ENCODE data around the gene TNNC2.
A peak's percentile ranks its signal among the peaks of the same experiment; 100 is the strongest.

Gene TNNC2

GRCh38 chr20:45796337-45797065 lies 30.6 kb downstream of the TNNC2 start:
- Histone ChIP-seq H3K9me3 (ENCODE audit: insufficient read depth, low read depth, low read length) (no peaks in the 10 kb centered on the region), H3K27me3 (ENCODE audit: insufficient read depth, low read length) (no peaks in the 10 kb centered on the region), H3K4me3 (ENCODE audit: low read length) (no peak overlapping the region), H3K9ac (ENCODE audit: low read depth, low read length) (no peak overlapping the region), H3K27ac (ENCODE audit: low read length) (no peak overlapping the region), H3K4me1 (ENCODE audit: insufficient read depth, low read length) (peaks cover 7% of the 10 kb centered on the region; the same call in 1 of the 2 replicates), H3K36me3 (ENCODE audit: insufficient read depth, low read depth, low read length) (peaks cover 39% of the 10 kb centered on the region)

GRCh38 chr20:45792317-45793118 lies 34.6 kb downstream of the TNNC2 start:
- Histone ChIP-seq H3K4me3 (ENCODE audit: low read length) (peak overlapping the region; percentile 81), H3K9ac (ENCODE audit: low read depth, low read length) (peak overlapping the region; percentile 68; the same call in 1 of the 2 replicates), H3K4me1 (ENCODE audit: insufficient read depth, low read length) (peaks cover 4% of the 10 kb centered on the region; the same call in 1 of the 2 replicates)

DNA sequence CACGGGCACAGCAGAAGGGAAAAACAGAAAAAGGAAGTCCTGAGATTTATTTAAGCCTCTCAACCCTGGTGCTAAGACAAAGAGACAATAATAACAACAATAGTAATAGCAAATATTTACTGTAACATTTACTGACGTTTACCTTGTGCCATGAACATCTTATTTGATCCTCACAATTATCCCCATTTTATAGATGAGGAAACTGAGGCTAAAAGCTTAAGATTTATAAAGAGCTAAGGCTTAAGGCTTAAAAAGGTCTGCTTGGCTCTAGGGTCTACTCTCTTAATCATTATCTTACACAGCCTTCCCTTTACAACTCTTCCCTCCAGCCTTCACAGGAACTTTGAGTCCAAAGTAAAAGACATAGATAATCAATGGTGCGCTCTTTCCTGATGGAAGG lies 38.8 kb downstream of the TNNC2 start:
- Histone ChIP-seq H3K9ac (ENCODE audit: low read depth, low read length) (no peak overlapping the region), H3K27ac (ENCODE audit: low read length) (no peak overlapping the region), H3K27me3 (ENCODE audit: insufficient read depth, low read length) (no peaks in the 10 kb centered on the region), H3K9me3 (ENCODE audit: insufficient read depth, low read depth, low read length) (no peaks in the 10 kb centered on the region), H3K36me3 (ENCODE audit: insufficient read depth, low read depth, low read length) (no peaks in the 10 kb centered on the region), H3K4me1 (ENCODE audit: insufficient read depth, low read length) (peaks cover 4% of the 10 kb centered on the region; the same call in 1 of the 2 replicates), H3K4me3 (ENCODE audit: low read length) (no peak overlapping the region)

More at GRCh38 chr20:45792317-45793118, 34.6 kb downstream of the TNNC2 start:
- Histone ChIP-seq H3K36me3 (ENCODE audit: insufficient read depth, low read depth, low read length) (peaks cover 32% of the 10 kb centered on the region), H3K27ac (ENCODE audit: low read length) (peak overlapping the region; percentile 22), H3K27me3 (ENCODE audit: insufficient read depth, low read length) (no peaks in the 10 kb centered on the region), H3K9me3 (ENCODE audit: insufficient read depth, low read depth, low read length) (no peaks in the 10 kb centered on the region)

- Histone ChIP-seq H3K4me3 (ENCODE audit: low read length) (no peak overlapping the region), H3K9me3 (ENCODE audit: insufficient read depth, low read depth, low read length) (no peaks in the 10 kb centered on the region), H3K9ac (ENCODE audit: low read depth, low read length) (no peak overlapping the region), H3K27ac (ENCODE audit: low read length) (no peak overlapping the region), H3K4me1 (ENCODE audit: insufficient read depth, low read length) (no peaks in the 10 kb centered on the region), H3K36me3 (ENCODE audit: insufficient read depth, low read depth, low read length) (no peaks in the 10 kb centered on the region), H3K27me3 (ENCODE audit: insufficient read depth, low read length) (no peaks in the 10 kb centered on the region)
Observed at GRCh38 chr20:45783656-45784294, 43.3 kb downstream of the TNNC2 start.

- Histone ChIP-seq H3K36me3 (ENCODE audit: insufficient read depth, low read depth, low read length) (no peaks in the 10 kb centered on the region), H3K9me3 (ENCODE audit: insufficient read depth, low read depth, low read length) (no peaks in the 10 kb centered on the region), H3K4me1 (ENCODE audit: insufficient read depth, low read length) (no peaks in the 10 kb centered on the region), H3K27ac (ENCODE audit: low read length) (no peak overlapping the region), H3K4me3 (ENCODE audit: low read length) (no peak overlapping the region), H3K27me3 (ENCODE audit: insufficient read depth, low read length) (no peaks in the 10 kb centered on the region), H3K9ac (ENCODE audit: low read depth, low read length) (no peak overlapping the region)
Observed at GRCh38 chr20:45782890-45783289, 44.2 kb downstream of the TNNC2 start.

DNA sequence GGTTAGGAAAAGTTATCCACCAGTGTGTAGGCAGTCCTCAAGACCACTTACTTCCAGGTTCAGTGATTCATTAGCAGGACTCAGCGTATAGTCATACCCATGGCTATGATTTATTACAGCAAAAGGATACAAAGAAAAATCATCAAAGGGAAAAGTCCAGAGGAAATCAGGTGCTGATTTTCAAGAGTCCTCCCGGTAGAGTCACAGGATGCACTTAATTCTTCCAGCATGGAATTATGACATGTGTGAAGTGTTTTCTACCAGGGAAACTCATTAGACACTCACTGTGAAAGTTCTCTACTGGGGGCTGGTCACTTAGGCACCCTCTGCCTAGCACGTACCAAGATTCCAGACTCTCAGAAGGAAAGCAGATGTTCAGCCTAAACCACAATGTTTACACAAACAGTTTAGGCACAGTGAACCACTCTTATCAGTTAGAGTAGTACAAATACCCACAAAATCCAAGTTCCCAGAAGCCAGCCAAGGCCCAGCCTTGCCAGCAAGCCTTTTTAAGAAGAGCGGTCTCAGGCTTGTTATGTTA lies 45.7 kb downstream of the TNNC2 start:
- Histone ChIP-seq H3K4me3 (ENCODE audit: low read length) (no peak overlapping the region), H3K36me3 (ENCODE audit: insufficient read depth, low read depth, low read length) (no peaks in the 10 kb centered on the region), H3K27ac (ENCODE audit: low read length) (no peak overlapping the region), H3K27me3 (ENCODE audit: insufficient read depth, low read length) (no peaks in the 10 kb centered on the region), H3K9ac (ENCODE audit: low read depth, low read length) (no peak overlapping the region), H3K4me1 (ENCODE audit: insufficient read depth, low read length) (no peaks in the 10 kb centered on the region), H3K9me3 (ENCODE audit: insufficient read depth, low read depth, low read length) (no peaks in the 10 kb centered on the region)

DNA sequence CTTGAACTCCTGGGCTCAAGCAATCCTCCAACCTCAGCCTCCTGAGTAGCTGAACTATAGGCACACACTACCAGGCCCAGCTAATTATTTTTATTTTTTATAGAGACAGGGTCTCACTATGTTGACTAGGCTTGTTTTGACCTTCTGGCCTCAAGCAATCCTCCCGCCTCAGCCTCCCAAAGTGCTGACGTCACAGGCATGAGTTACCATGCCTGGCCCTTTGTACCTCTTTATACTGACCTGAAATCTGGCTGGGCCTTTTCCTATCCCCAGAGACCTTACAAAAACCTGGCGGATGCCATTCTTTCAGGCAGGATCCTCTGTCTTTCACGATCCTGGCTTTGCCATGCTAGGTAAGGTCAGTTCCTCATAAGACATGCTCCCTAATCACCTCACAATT lies 47.0 kb downstream of the TNNC2 start:
- H3K9ac ChIP-seq (ENCODE audit: low read depth, low read length) = no peak overlapping the region

GRCh38 chr20:45779011-45779915 lies 47.8 kb downstream of the TNNC2 start:
- Histone ChIP-seq H3K27me3 (ENCODE audit: insufficient read depth, low read length) (no peaks in the 10 kb centered on the region), H3K4me1 (ENCODE audit: insufficient read depth, low read length) (no peaks in the 10 kb centered on the region), H3K36me3 (ENCODE audit: insufficient read depth, low read depth, low read length) (no peaks in the 10 kb centered on the region), H3K9me3 (ENCODE audit: insufficient read depth, low read depth, low read length) (no peaks in the 10 kb centered on the region), H3K4me3 (ENCODE audit: low read length) (no peak overlapping the region), H3K27ac (ENCODE audit: low read length) (no peak overlapping the region), H3K9ac (ENCODE audit: low read depth, low read length) (no peak overlapping the region)

More for the DNA sequence above, 47.0 kb downstream of the TNNC2 start:
- Histone ChIP-seq H3K9me3 (ENCODE audit: insufficient read depth, low read depth, low read length) (no peaks in the 10 kb centered on the region), H3K27ac (ENCODE audit: low read length) (no peak overlapping the region), H3K4me3 (ENCODE audit: low read length) (no peak overlapping the region), H3K27me3 (ENCODE audit: insufficient read depth, low read length) (no peaks in the 10 kb centered on the region), H3K4me1 (ENCODE audit: insufficient read depth, low read length) (no peaks in the 10 kb centered on the region), H3K36me3 (ENCODE audit: insufficient read depth, low read depth, low read length) (no peaks in the 10 kb centered on the region)

DNA sequence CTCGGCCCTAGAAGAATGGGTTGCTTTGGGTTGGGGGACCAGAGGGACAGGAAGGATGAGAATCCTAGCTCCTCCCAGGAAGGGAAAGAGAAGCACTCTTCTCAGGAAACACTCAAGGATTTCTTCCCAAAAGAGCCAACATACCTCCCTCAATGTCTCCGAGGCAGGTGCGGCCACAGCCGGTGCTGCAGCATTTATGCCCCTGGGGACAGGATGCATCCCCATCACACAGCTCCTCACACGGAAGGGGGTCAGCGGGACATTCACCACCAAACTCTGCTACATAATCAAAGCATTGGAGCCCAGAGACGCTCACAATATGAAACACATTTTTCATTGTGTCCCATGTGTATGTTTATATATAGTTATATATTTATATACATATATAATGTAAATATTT lies 50.2 kb downstream of the TNNC2 start:
- H3K4me1 ChIP-seq (ENCODE audit: insufficient read depth, low read length) = no peaks in the 10 kb centered on the region
- H3K27me3 ChIP-seq (ENCODE audit: insufficient read depth, low read length) = no peaks in the 10 kb centered on the region
- H3K9ac ChIP-seq (ENCODE audit: low read depth, low read length) = no peak overlapping the region
- H3K27ac ChIP-seq (ENCODE audit: low read length) = no peak overlapping the region
- no peak overlapping the region for H3K4me3 ChIP-seq (ENCODE audit: low read length)
- H3K9me3 ChIP-seq (ENCODE audit: insufficient read depth, low read depth, low read length) = no peaks in the 10 kb centered on the region
- no peaks in the 10 kb centered on the region for H3K36me3 ChIP-seq (ENCODE audit: insufficient read depth, low read depth, low read length)

GRCh38 chr20:45775411-45775810 lies 51.7 kb downstream of the TNNC2 start:
- Histone ChIP-seq H3K36me3 (ENCODE audit: insufficient read depth, low read depth, low read length) (no peaks in the 10 kb centered on the region), H3K27ac (ENCODE audit: low read length) (no peak overlapping the region)

GRCh38 chr20:45774945-45775344 lies 52.2 kb downstream of the TNNC2 start:
- Histone ChIP-seq H3K27me3 (ENCODE audit: insufficient read depth, low read length) (no peaks in the 10 kb centered on the region), H3K9ac (ENCODE audit: low read depth, low read length) (no peak overlapping the region), H3K36me3 (ENCODE audit: insufficient read depth, low read depth, low read length) (no peaks in the 10 kb centered on the region), H3K4me3 (ENCODE audit: low read length) (no peak overlapping the region), H3K27ac (ENCODE audit: low read length) (no peak overlapping the region), H3K4me1 (ENCODE audit: insufficient read depth, low read length) (peaks cover 4% of the 10 kb centered on the region; the same call in 1 of the 2 replicates), H3K9me3 (ENCODE audit: insufficient read depth, low read depth, low read length) (no peaks in the 10 kb centered on the region)

More at GRCh38 chr20:45775411-45775810, 51.7 kb downstream of the TNNC2 start:
- Histone ChIP-seq H3K4me3 (ENCODE audit: low read length) (no peak overlapping the region), H3K4me1 (ENCODE audit: insufficient read depth, low read length) (peaks cover 4% of the 10 kb centered on the region; the same call in 1 of the 2 replicates), H3K9me3 (ENCODE audit: insufficient read depth, low read depth, low read length) (no peaks in the 10 kb centered on the region), H3K9ac (ENCODE audit: low read depth, low read length) (no peak overlapping the region), H3K27me3 (ENCODE audit: insufficient read depth, low read length) (no peaks in the 10 kb centered on the region)
